IMR-90 (cell line): ENCODE results near the gene RIMS4.

ENCODE experiments used
- CTCF ChIP-seq: conservative IDR thresholded peaks from 2 replicates; pipeline ENCODE4 v1.5.1; 2012; ENCODE audit warnings: mild to moderate bottlenecking, low read depth, low read length, improper control_type of control experiment
- MAZ ChIP-seq: IDR thresholded peaks from 2 replicates; pipeline ENCODE4 v1.6.1; 2012; ENCODE audit warnings: low read depth, mild to moderate bottlenecking, low read length, improper control_type of control experiment, moderate library complexity, borderline replicate concordance
- POLR2A ChIP-seq: IDR thresholded peaks from 2 replicates; pipeline ENCODE4 v1.6.1; 2012; ENCODE audit warnings: mild to moderate bottlenecking, low read depth, low read length
- RFX5 ChIP-seq: IDR thresholded peaks from 2 replicates; pipeline ENCODE4 v1.8.0; 2012; ENCODE audit warnings: low read depth, mild to moderate bottlenecking, low read length, moderate library complexity
- TF ChIP-seq, protein P1 (sequence below): fragments of 150-350 bp; IDR thresholded peaks from 2 replicates; pipeline ENCODE4 v1.6.1; 2017; ENCODE audit warnings: mild to moderate bottlenecking, antibody characterized with exemption, low read length, low read depth
- TF ChIP-seq, protein P2 (sequence below): fragments of 150-350 bp; IDR thresholded peaks from 2 replicates; pipeline ENCODE4 v1.6.1; 2016; ENCODE audit warnings: low read depth, mild to moderate bottlenecking, low read length, moderate library complexity, borderline replicate concordance

DNA sequence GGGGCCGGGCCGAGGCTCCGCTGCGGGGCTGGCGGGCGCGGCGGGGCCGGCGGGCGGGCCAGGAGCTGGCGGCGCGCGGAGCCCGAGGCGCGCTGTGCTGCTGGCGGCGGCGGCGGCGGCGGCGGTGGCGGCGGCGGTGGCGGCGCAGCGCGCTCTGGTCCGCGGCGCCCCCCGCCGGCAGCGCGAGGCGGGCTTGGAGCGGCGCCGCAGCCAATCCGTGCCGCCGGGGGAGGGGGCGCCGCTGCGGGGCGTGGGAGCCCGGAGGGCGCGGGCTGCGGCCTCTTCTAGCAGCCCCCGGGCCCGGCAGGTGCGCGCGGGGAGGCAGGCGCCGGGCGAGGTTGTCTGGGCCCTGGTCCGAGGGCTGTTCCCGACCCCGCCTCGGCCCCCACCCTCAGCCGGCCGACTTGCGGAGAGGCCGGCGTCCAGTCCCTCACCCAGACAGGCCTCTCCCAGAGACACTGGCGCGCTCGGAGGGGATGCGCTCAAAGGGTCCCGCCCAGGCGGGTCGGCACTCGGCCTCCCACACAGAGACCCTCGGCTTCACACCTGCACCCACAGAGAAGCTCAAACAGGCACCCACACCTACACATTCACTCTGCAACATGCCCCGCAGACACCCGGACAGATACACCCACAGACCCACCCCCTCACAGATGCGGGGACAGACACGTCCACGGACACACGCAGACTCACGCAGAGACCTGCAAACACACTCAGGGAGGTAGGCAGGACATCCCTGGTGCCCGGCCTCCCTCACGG lies at the start of gene RIMS4:
- TF ChIP-seq CTCF (no peak), RFX5 (no peak), MAZ (no peak), POLR2A (no peak)
- TF ChIP-seq, protein P1, sequence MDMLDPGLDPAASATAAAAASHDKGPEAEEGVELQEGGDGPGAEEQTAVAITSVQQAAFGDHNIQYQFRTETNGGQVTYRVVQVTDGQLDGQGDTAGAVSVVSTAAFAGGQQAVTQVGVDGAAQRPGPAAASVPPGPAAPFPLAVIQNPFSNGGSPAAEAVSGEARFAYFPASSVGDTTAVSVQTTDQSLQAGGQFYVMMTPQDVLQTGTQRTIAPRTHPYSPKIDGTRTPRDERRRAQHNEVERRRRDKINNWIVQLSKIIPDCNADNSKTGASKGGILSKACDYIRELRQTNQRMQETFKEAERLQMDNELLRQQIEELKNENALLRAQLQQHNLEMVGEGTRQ = no peak
- TF ChIP-seq, protein P2, sequence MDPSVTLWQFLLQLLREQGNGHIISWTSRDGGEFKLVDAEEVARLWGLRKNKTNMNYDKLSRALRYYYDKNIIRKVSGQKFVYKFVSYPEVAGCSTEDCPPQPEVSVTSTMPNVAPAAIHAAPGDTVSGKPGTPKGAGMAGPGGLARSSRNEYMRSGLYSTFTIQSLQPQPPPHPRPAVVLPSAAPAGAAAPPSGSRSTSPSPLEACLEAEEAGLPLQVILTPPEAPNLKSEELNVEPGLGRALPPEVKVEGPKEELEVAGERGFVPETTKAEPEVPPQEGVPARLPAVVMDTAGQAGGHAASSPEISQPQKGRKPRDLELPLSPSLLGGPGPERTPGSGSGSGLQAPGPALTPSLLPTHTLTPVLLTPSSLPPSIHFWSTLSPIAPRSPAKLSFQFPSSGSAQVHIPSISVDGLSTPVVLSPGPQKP = no peak
